Esophagus muscularis mucosa (tissue), 3 donors: ENCODE data around the gene GATB.
A peak's percentile ranks its signal among the peaks of the same experiment; 100 is the strongest.

Experiments
- CTCF ChIP-seq, 3 experiments: fragments of 200-600 bp in 2 of 3; fragments of 450-650 bp in 1 of 3; sonication (generic) in 2 of 3; IDR thresholded peaks; one replicate each; pipeline ENCODE4 v1.5.1; 2017 to 2019; ENCODE audit warnings: antibody characterized with exemption in 3 of 3, mild to moderate bottlenecking in 2 of 3, moderate library complexity in 1 of 3
- POLR2A ChIP-seq: fragments of 450-650 bp; IDR thresholded peaks from one replicate; pipeline ENCODE4 v1.6.1; 2017; ENCODE audit warnings: antibody characterized with exemption, moderate library complexity, mild to moderate bottlenecking, low read depth
- POLR2AphosphoS5 ChIP-seq, 2 donors: sonication (generic); formaldehyde crosslinking; IDR thresholded peaks; one replicate each; pipeline ENCODE4 v1.6.1; 2017; ENCODE audit warnings: antibody characterized with exemption in 2 of 2

- TF ChIP-seq CTCF (IDR thresholded peaks at IDR 0.05) (no peak), POLR2AphosphoS5 (IDR thresholded peaks at IDR 0.05) (peak in 1 of 2 donors; percentile 45), POLR2A (no peak)
Observed at GRCh38 chr4:151652841-151653547, 107.8 kb downstream of the GATB start.
